C4-2B (cell line): ENCODE measurements around the gene LAMTOR5.

Source experiments
- ZFX ChIP-seq: fragments of 450-650 bp; IDR thresholded peaks from 2 replicates; pipeline ENCODE4 v1.6.1; 2017
- TF ChIP-seq, protein P1 (sequence below): fragments of 450-650 bp; conservative IDR thresholded peaks from 2 replicates; pipeline ENCODE4 v1.5.1; 2017; ENCODE audit warnings: mild to moderate bottlenecking

DNA sequence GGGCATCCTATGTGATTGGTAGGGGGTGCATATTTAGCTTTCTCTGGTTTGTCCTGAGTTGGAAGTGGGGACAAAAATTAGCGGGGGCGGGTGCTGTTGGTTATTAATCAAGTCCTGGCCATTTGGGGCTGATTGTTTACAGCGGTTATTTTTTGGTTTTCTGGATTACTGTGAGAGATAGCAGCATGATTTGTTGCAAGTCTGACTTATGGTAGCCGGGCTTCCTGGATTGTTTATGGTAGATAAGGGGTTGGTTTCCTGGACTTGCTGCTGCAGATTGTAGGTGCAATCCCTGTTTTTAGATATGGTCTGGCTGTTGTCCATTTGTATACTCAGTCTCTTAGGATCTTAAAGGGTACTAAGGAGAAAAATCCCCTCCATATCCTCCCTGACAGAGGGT is 31.4 kb upstream of the LAMTOR5 start:
- TF ChIP-seq, protein P1, sequence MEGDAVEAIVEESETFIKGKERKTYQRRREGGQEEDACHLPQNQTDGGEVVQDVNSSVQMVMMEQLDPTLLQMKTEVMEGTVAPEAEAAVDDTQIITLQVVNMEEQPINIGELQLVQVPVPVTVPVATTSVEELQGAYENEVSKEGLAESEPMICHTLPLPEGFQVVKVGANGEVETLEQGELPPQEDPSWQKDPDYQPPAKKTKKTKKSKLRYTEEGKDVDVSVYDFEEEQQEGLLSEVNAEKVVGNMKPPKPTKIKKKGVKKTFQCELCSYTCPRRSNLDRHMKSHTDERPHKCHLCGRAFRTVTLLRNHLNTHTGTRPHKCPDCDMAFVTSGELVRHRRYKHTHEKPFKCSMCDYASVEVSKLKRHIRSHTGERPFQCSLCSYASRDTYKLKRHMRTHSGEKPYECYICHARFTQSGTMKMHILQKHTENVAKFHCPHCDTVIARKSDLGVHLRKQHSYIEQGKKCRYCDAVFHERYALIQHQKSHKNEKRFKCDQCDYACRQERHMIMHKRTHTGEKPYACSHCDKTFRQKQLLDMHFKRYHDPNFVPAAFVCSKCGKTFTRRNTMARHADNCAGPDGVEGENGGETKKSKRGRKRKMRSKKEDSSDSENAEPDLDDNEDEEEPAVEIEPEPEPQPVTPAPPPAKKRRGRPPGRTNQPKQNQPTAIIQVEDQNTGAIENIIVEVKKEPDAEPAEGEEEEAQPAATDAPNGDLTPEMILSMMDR: no peak
- no peak for TF ChIP-seq ZFX
